GM19099 (cell line): ENCODE measurements around the gene CLDN10.

Source experiments
- POLR2A ChIP-seq: IDR thresholded peaks from 3 replicates; pipeline ENCODE4 v1.6.1; 2011; ENCODE audit warnings: low read depth; ENCODE audit not compliant: insufficient read length; ENCODE audit errors: extremely low read depth

The CLDN10 gene

DNA sequence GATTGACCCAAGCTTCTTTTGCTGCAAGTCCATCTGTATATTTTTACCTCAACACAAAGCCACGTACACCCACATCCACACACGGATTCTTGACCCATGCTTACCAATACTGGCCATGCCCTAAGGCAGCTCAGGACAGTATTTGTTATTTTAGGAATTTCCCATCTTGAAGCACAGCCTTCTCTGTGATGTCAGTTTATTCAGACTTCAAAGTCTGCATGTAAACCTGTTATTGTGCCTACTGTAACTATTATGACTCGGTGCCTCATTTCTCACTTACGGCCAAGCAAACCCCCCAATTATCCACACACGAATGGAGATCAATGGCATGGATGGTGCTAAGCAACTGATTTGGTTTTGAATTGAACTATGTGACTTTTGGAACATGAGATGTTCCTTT lies 17.5 kb downstream of the CLDN10 start:
- no peak for TF ChIP-seq POLR2A

GRCh38 chr13:95571941-95572340 lies 19.4 kb downstream of the CLDN10 start:
- TF ChIP-seq POLR2A: no peak

GRCh38 chr13:95573221-95573620 lies 20.7 kb downstream of the CLDN10 start:
- TF ChIP-seq POLR2A: no peak

- TF ChIP-seq POLR2A: no peak
Observed at GRCh38 chr13:95579303-95579702, 26.8 kb downstream of the CLDN10 start.

DNA sequence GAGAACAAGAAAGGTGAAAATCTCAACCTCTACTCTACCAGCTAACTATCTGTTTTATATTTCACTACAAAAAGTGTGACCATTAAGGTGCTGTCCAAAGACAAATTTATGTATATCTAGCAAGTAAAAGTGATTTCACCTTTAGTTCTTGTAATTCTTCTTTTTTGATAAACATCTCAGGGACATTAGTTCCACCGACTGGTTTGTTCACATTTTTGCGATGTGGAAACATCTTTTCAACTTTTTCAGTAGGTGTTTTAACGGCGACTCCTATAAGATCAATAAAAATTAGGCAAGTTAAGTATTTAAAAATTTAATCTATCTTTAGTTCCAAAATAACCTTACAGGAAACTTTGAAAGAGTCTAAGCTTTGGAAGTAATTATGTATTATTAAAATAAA lies 33.3 kb downstream of the CLDN10 start:
- no peak for TF ChIP-seq POLR2A

GRCh38 chr13:95588134-95588533 lies 35.6 kb downstream of the CLDN10 start:
- TF ChIP-seq POLR2A: no peak

- TF ChIP-seq POLR2A: no peak
Observed at GRCh38 chr13:95588721-95589120, 36.2 kb downstream of the CLDN10 start.

DNA sequence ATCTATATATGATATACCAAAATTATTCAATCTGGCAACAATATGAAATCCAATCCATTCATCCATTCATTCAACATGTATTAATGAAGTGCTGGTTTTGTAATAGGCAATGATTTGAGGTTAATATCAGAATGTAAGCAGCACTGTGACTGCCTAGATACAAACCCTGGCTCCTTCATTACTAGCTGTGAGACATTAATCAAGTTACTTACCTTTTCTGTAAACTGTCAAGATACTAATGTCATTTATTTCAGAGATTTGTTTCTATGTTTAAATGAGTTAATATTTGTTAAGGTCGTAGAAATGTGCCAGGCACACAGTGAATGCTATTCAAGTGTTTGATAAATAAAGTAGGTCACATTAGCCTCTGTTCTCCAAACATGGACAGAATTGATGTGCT lies 40.9 kb downstream of the CLDN10 start:
- no peak for TF ChIP-seq POLR2A

- TF ChIP-seq POLR2A: no peak
Observed at GRCh38 chr13:95596701-95597100, 44.2 kb downstream of the CLDN10 start.

GRCh38 chr13:95601216-95601615 lies 48.7 kb downstream of the CLDN10 start:
- TF ChIP-seq POLR2A: no peak

DNA sequence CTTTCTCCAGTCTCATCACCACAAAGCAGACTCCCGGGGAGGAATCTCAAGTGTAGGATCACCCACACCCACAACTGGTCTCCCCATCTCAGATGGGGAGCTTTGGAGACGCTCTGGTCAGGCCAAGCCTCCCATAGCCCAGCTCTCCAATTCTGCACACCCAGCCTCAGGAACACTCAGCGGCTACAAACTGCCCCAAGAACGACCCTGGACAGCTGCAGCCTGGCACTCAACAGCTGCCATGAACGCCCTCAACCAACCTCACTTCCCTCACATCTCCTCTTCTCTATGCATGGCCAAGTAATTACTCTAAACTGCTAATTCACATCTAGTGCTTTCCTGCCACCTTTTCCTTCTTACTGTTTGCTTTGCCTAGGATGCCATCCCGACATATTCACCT lies 49.4 kb downstream of the CLDN10 start:
- TF ChIP-seq POLR2A: no peak

DNA sequence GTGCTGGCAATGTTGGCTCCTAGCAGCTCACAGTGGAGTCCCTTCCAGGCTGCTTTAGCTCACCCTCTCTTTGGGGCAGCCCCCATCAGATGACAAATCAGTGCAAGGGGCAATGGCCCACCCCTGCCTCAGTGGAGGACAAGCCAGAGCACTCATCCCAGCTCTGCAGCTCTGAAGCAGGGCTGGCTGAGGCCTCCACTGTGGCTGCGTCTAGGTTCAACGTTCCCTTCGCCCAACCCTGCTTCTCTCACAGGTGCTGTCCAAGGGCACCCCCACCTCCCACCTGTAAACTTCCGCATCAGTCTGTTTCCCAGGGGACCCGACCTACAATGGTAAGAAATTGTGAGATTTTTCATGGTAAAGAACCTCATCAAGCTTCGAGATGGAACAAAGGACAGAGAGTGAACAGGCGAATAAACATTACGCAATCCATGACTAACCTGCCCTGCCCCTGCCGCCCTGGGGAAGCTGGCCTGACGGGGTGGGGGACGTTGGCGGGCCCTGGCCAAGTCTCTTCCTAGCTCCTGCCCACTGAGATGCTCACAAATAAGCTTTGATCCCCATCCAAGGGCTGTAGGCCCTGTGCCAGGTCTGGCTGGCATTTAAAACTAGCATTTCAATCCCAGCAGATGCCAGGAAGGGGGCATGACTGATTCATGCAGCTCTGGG lies 51.5 kb downstream of the CLDN10 start:
- TF ChIP-seq POLR2A: no peak

DNA sequence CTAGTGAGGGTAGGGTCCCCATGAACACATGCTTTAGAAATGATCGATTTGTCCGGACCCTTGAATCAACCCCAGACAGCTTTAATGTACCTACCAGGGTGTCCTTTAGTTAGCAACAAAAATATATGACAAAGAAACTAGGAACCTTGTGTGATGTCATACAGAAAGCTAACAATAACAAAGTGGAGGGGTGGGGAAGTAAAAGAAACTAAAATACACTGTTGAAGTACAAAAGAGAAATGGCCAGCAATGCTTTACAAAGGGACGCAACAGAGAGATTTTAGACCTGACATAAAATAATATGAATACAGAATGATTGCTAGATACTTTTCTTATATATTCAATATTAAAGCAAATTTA lies 52.0 kb downstream of the CLDN10 start:
- no peak for TF ChIP-seq POLR2A

- no peak for TF ChIP-seq POLR2A
Observed at GRCh38 chr13:95605448-95606125, 53.1 kb downstream of the CLDN10 start.

DNA sequence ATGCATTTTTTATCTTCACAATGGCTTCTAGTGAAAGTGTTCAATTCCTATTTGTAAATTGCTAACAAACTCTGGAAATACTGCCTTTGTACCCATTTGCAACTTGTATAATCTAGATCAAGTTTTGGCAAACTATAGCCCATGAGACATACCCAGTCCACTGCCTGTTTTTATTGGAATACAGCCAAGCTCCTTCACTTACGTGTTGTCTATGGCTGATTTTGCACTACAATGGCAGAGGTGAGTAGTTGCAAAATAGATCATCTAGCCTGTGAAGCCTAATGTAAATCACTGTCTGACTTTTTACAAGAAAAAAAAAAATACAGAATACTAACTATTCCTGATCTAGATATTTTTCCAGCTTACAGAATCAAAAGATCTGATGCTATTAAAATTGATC lies 54.8 kb downstream of the CLDN10 start:
- TF ChIP-seq POLR2A: no peak

DNA sequence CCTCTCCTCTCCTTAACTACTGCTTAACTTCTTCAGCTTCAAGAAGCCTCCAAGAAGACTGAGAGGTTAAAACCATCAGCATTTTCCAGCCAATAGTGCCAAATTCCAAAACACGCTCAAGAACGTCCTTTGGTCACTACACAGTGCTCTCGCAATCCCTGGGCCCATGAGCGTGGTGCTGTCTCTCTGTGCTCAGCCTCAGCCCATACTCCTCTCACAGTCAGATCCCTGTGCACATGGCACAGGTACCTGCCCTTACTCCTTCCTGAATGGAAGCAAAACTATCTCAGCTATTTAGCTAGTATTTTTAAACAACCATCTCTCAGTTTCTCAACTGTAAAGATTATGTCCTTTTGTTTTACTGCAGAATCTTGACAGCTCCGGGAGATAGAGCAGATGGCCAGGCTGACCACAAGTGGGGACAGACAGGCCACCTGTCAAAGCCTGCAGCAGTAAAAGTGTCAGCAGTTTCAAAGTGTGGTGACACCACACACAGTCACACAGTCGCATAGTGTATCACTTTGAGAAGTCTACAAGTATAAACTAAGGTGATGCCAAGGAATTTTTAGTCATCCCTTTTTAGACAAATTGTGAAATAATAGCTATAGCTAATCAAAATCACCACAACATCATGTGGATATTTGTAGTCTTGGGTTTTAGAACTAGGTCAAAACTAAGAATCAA lies 56.3 kb downstream of the CLDN10 start:
- TF ChIP-seq POLR2A: no peak
